Bone marrow (tissue), 2 donors: ENCODE results near the gene ZBTB7C.

Source experiments
- DNase-seq, 2 donors: peaks; one replicate each; lab custom pipeline; 2025; lab: John Stamatoyannopoulos, UW

Gene ZBTB7C

GRCh38 chr18:48138660-48139430 is 270.3 kb downstream of the ZBTB7C start:
- no peak for DNase-seq

GRCh38 chr18:48138210-48138609 is 271.0 kb downstream of the ZBTB7C start:
- DNase-seq: no peak

GRCh38 chr18:48137374-48138081 is 271.7 kb downstream of the ZBTB7C start:
- DNase-seq: no peak

GRCh38 chr18:48136827-48137373 is 272.3 kb downstream of the ZBTB7C start:
- no peak for DNase-seq

GRCh38 chr18:48136051-48136826 is 272.9 kb downstream of the ZBTB7C start:
- no peak for DNase-seq

- no peak for DNase-seq
These were observed 273.7 kb downstream of the ZBTB7C start for GRCh38 chr18:48135436-48135966.

- DNase-seq: no peak
These were observed 274.6 kb downstream of the ZBTB7C start for GRCh38 chr18:48134609-48135008.

- no peak for DNase-seq
These were observed 275.4 kb downstream of the ZBTB7C start for GRCh38 chr18:48133671-48134251.

GRCh38 chr18:48132797-48133655 is 276.2 kb downstream of the ZBTB7C start:
- DNase-seq: no peak

- DNase-seq: no peak
These were observed 278.1 kb downstream of the ZBTB7C start for GRCh38 chr18:48131042-48131441.

GRCh38 chr18:48129621-48130082 is 279.5 kb downstream of the ZBTB7C start:
- no peak for DNase-seq

GRCh38 chr18:48127606-48128005 is 281.6 kb downstream of the ZBTB7C start:
- DNase-seq: no peak

- no peak for DNase-seq
These were observed 282.9 kb downstream of the ZBTB7C start for GRCh38 chr18:48126240-48126639.

- no peak for DNase-seq
These were observed 283.5 kb downstream of the ZBTB7C start for GRCh38 chr18:48125724-48126123.

- no peak for DNase-seq
These were observed 284.1 kb downstream of the ZBTB7C start for GRCh38 chr18:48124857-48125626.

- DNase-seq: no peak
These were observed 285.2 kb downstream of the ZBTB7C start for GRCh38 chr18:48123941-48124340.

- DNase-seq: no peak
These were observed 285.9 kb downstream of the ZBTB7C start for GRCh38 chr18:48123324-48123723.

- no peak for DNase-seq
These were observed 286.4 kb downstream of the ZBTB7C start for GRCh38 chr18:48122816-48123215.

- no peak for DNase-seq
These were observed 286.8 kb downstream of the ZBTB7C start for GRCh38 chr18:48122376-48122775.

- DNase-seq: no peak
These were observed 287.4 kb downstream of the ZBTB7C start for GRCh38 chr18:48121752-48122151.
